H9 (cell line): Measurements from ENCODE around the gene IGFBP3. TPM values are rescaled to one million over a fixed set of nuclear protein-coding genes. Genes with fewer than 3 reads are reported as not detected.

ENCODE experiments used
- DNase-seq: peaks from one replicate; pipeline ENCODE4 v3.0.0-alpha.2; 2017
- H2AFZ ChIP-seq: one replicate; pipeline ENCODE4 v1.6.1; 2013; ENCODE audit warnings: mild to moderate bottlenecking, low read length, control low read depth, moderate library complexity
- H2AK5ac ChIP-seq: 2 replicates; pipeline ENCODE4 v1.6.1; 2013; ENCODE audit warnings: low read length, control low read depth, mixed read lengths; ENCODE audit not compliant: insufficient read length
- H2BK120ac ChIP-seq: one replicate; pipeline ENCODE4 v1.6.1; 2013; ENCODE audit warnings: low read depth, mild to moderate bottlenecking, low read length, control low read depth, inconsistent platforms; ENCODE audit not compliant: poor library complexity, severe bottlenecking
- H2BK12ac ChIP-seq: 2 replicates; pipeline ENCODE4 v1.6.1; 2013; ENCODE audit warnings: low read length, control low read depth, mixed read lengths, low read depth; ENCODE audit not compliant: insufficient read length
- H2BK15ac ChIP-seq: 2 replicates; pipeline ENCODE4 v1.6.1; 2013; ENCODE audit warnings: low read depth, low read length, control low read depth
- H2BK20ac ChIP-seq: one replicate; pipeline ENCODE4 v1.6.1; 2013; ENCODE audit warnings: low read depth, mild to moderate bottlenecking, low read length, control low read depth, inconsistent platforms; ENCODE audit not compliant: poor library complexity, severe bottlenecking
- H2BK5ac ChIP-seq: 2 replicates; pipeline ENCODE4 v1.6.1; 2013; ENCODE audit warnings: low read length, control low read depth, mixed read lengths; ENCODE audit not compliant: insufficient read length
- H3K14ac ChIP-seq: 2 replicates; pipeline ENCODE4 v1.6.1; 2013; ENCODE audit warnings: low read length, control low read depth; ENCODE audit not compliant: insufficient read depth
- H3K18ac ChIP-seq: 2 replicates; pipeline ENCODE4 v1.6.1; 2013; ENCODE audit warnings: low read depth, mild to moderate bottlenecking, mixed read lengths, low read length, control low read depth; ENCODE audit not compliant: insufficient read length
- H3K23ac ChIP-seq: 2 replicates; pipeline ENCODE4 v1.6.1; 2013; ENCODE audit warnings: low read length, control low read depth, mixed read lengths, low read depth; ENCODE audit not compliant: insufficient read length
- H3K23me2 ChIP-seq: 2 replicates; pipeline ENCODE4 v1.6.1; 2013; ENCODE audit warnings: low read depth, mild to moderate bottlenecking, mixed read lengths, low read length, control low read depth; ENCODE audit not compliant: insufficient read length, poor library complexity, severe bottlenecking
- H3K27ac ChIP-seq: 2 replicates; pipeline ENCODE4 v1.5.1; 2013; ENCODE audit warnings: low read length, control low read depth, mixed read lengths, low read depth; ENCODE audit not compliant: insufficient read length
- H3K27me3 ChIP-seq: 2 replicates; pipeline ENCODE4 v1.6.1; 2013; ENCODE audit warnings: low read length, control low read depth, inconsistent platforms; ENCODE audit not compliant: insufficient read depth
- H3K4ac ChIP-seq: 2 replicates; pipeline ENCODE4 v1.6.1; 2013; ENCODE audit warnings: low read depth, mild to moderate bottlenecking, control low read depth, inconsistent platforms, low read length, moderate library complexity
- H3K4me1 ChIP-seq: 2 replicates; pipeline ENCODE4 v1.6.1; 2013; ENCODE audit warnings: low read length, control low read depth, inconsistent platforms; ENCODE audit not compliant: insufficient read depth
- H3K4me2 ChIP-seq: 2 replicates; pipeline ENCODE4 v1.6.1; 2013; ENCODE audit warnings: low read length, control low read depth, mixed read lengths; ENCODE audit not compliant: insufficient read length, insufficient read depth
- H3K56ac ChIP-seq: 2 replicates; pipeline ENCODE4 v1.6.1; 2013; ENCODE audit warnings: low read depth, mild to moderate bottlenecking, mixed read lengths, low read length, control low read depth; ENCODE audit not compliant: insufficient read length
- H3K79me1 ChIP-seq: 2 replicates; pipeline ENCODE4 v1.6.1; 2013; ENCODE audit warnings: low read depth, mild to moderate bottlenecking, moderate library complexity, low read length, control low read depth, inconsistent platforms; ENCODE audit not compliant: insufficient read depth, poor library complexity, severe bottlenecking
- H3K79me2 ChIP-seq: 2 replicates; pipeline ENCODE4 v1.6.1; 2013; ENCODE audit warnings: low read length, control low read depth, inconsistent platforms; ENCODE audit not compliant: insufficient read depth
- H3K9ac ChIP-seq: 2 replicates; pipeline ENCODE4 v1.6.1; 2013; ENCODE audit warnings: low read length, control low read depth, mixed read lengths; ENCODE audit not compliant: insufficient read length; ENCODE audit errors: extremely low read depth
- H3K9me3 ChIP-seq: one replicate; pipeline ENCODE4 v1.6.1; 2013; ENCODE audit warnings: low read depth, low read length, inconsistent platforms; ENCODE audit not compliant: control insufficient read depth
- H3T11ph ChIP-seq: one replicate; pipeline ENCODE4 v1.6.1; 2013; ENCODE audit warnings: mild to moderate bottlenecking, low read length, control low read depth, inconsistent platforms
- H4K20me1 ChIP-seq: one replicate; pipeline ENCODE4 v1.6.1; 2013; ENCODE audit not compliant: control insufficient read depth, insufficient read length, insufficient read depth
- H4K5ac ChIP-seq: 2 replicates; pipeline ENCODE4 v1.6.1; 2013; ENCODE audit warnings: low read depth, mild to moderate bottlenecking, mixed read lengths, low read length, control low read depth; ENCODE audit not compliant: insufficient read length
- H4K8ac ChIP-seq: replicated peaks from 2 replicates; pipeline ENCODE4 v1.6.1; 2013; ENCODE audit warnings: low read length, control low read depth, mixed read lengths, low read depth; ENCODE audit not compliant: insufficient read length
- H4K91ac ChIP-seq: 2 replicates; pipeline ENCODE4 v1.6.1; 2013; ENCODE audit warnings: low read depth, mild to moderate bottlenecking, moderate library complexity, mixed read lengths, low read length, control low read depth; ENCODE audit not compliant: insufficient read length
- H3K27ac Mint-ChIP-seq, 3 experiments: 2 replicates in 2 of 3; 3 replicates in 1 of 3; pipeline ENCODE4 v1.8.0; 2020 to 2021; ENCODE audit warnings: mixed read lengths in 3 of 3, mild to moderate bottlenecking in 1 of 3, moderate library complexity in 1 of 3
- H3K27me3 Mint-ChIP-seq: 2 replicates; pipeline ENCODE4 v1.8.0; 2021; ENCODE audit warnings: low read depth, mild to moderate bottlenecking, moderate library complexity, mixed read lengths
- H3K36me3 Mint-ChIP-seq, 3 experiments: 2 replicates in 2 of 3; 3 replicates in 1 of 3; pipeline ENCODE4 v1.8.0; 2020 to 2021; ENCODE audit warnings: low read depth in 3 of 3, mixed read lengths in 3 of 3; ENCODE audit not compliant: insufficient read depth in 1 of 3
- H3K4me1 Mint-ChIP-seq, 2 experiments: 2 replicates each; pipeline ENCODE4 v1.8.0; 2020; ENCODE audit warnings: mixed read lengths in 2 of 2
- H3K4me3 Mint-ChIP-seq, 2 experiments: 2 replicates in 1 of 2; 3 replicates in 1 of 2; pipeline ENCODE4 v1.8.0; 2020 to 2021; ENCODE audit warnings: mild to moderate bottlenecking in 2 of 2, mixed read lengths in 2 of 2, moderate library complexity in 1 of 2
- H3K9me3 Mint-ChIP-seq, 2 experiments: 2 replicates in 1 of 2; 3 replicates in 1 of 2; pipeline ENCODE4 v1.8.0; 2020; ENCODE audit warnings: mild to moderate bottlenecking in 2 of 2, mixed read lengths in 2 of 2, moderate library complexity in 1 of 2
- WGBS: extraction: QIAGEN DNeasy Blood & Tissue Kit; methylation state at CpG from one replicate; pipeline ENCODE4 v1.1.7; 2013; ENCODE audit warnings: missing lambda C conversion rate, low lambda C conversion rate, mixed read lengths; ENCODE audit not compliant: insufficient read length; ENCODE audit errors: extremely low coverage; 5-methylcytosine and 5-hydroxymethylcytosine counted together
- total RNA-seq: library from RNA; stranded (reverse); gene quantifications from 2 replicates; pipeline ENCODE4 v1.2.1, GENCODE V29; 2021
- TF ChIP-seq, protein P1 (sequence below): fragments of 200-600 bp; sonication (generic); conservative IDR thresholded peaks from 3 replicates; pipeline ENCODE4 v1.8.0; 2021; ENCODE audit warnings: antibody characterized with exemption, mild to moderate bottlenecking

IGFBP3 gene
- total RNA-seq, 1 experiment from 2014 or later = 10.0 TPM

DNA sequence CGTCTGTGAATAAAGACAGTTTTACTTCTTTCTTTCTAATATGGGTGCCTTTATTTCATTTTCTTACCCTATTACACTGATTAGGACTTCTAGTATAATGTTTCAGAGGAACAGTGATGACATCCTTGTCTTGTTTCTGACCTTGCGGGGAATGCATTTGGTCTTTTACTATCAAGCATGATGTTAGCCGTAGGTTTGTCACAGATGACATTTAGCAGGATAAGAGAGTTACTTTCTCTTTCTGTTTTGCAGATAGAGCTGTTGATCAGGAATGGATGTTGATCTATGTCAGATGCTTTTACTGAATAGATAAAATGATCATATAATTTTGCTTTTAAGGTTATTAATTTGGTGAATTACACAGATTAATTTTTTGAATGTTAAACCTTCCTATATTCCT, 6.6 kb upstream of the IGFBP3 start:
- H3K4me1 Mint-ChIP-seq = peaks cover 24 to 27% of the 10 kb centered on the region in 2 experiments
- H3K79me2 ChIP-seq = no peaks in the 10 kb centered on the region
- no peaks in the 10 kb centered on the region for H3K27me3 ChIP-seq
- no peak overlapping the region for H2BK12ac ChIP-seq
- no peak overlapping the region for H3K27ac ChIP-seq
- H3K9me3 Mint-ChIP-seq = peaks cover 2 to 7% of the 10 kb centered on the region in 2 experiments; a peak in 3 of 5 replicates
- no peak for DNase-seq
- H3K56ac ChIP-seq = no peak overlapping the region
- H4K8ac ChIP-seq = no peak overlapping the region
- no peak overlapping the region for H2BK20ac ChIP-seq
- H4K91ac ChIP-seq = no peak overlapping the region
- H4K5ac ChIP-seq = no peak overlapping the region
- H2BK120ac ChIP-seq = no peak overlapping the region
- H2BK5ac ChIP-seq = no peak overlapping the region
- peaks cover 0 to 5% (median 0%) of the 10 kb centered on the region in 3 experiments; a peak in 4 of 7 replicates for H3K36me3 Mint-ChIP-seq
- H2AFZ ChIP-seq = no peak overlapping the region
- no peak overlapping the region for H2AK5ac ChIP-seq
- no peak overlapping the region for H2BK15ac ChIP-seq
- H3K23ac ChIP-seq = no peak overlapping the region
- no peak overlapping the region for H3K27ac Mint-ChIP-seq
- H3K4me3 Mint-ChIP-seq = no peak overlapping the region
- peaks cover 5% of the 10 kb centered on the region; the same call in 1 of the 2 replicates for H3K4me1 ChIP-seq
- no peak overlapping the region for H3K4me2 ChIP-seq
- WGBS = no CpG with 5 or more reads among the region's 3 CpGs
- H3K79me1 ChIP-seq = no peaks in the 10 kb centered on the region
- H3K14ac ChIP-seq = no peak overlapping the region
- peaks cover under 1% of the 10 kb centered on the region for H3K23me2 ChIP-seq
- H3K9ac ChIP-seq = no peak overlapping the region
- H3K4ac ChIP-seq = no peak overlapping the region
- peaks cover 17% of the 10 kb centered on the region for H3K27me3 Mint-ChIP-seq
- H3K18ac ChIP-seq = no peak overlapping the region
- H4K20me1 ChIP-seq = no peaks in the 10 kb centered on the region
- TF ChIP-seq, protein P1, sequence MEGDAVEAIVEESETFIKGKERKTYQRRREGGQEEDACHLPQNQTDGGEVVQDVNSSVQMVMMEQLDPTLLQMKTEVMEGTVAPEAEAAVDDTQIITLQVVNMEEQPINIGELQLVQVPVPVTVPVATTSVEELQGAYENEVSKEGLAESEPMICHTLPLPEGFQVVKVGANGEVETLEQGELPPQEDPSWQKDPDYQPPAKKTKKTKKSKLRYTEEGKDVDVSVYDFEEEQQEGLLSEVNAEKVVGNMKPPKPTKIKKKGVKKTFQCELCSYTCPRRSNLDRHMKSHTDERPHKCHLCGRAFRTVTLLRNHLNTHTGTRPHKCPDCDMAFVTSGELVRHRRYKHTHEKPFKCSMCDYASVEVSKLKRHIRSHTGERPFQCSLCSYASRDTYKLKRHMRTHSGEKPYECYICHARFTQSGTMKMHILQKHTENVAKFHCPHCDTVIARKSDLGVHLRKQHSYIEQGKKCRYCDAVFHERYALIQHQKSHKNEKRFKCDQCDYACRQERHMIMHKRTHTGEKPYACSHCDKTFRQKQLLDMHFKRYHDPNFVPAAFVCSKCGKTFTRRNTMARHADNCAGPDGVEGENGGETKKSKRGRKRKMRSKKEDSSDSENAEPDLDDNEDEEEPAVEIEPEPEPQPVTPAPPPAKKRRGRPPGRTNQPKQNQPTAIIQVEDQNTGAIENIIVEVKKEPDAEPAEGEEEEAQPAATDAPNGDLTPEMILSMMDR = no peak
- no peak overlapping the region for H3T11ph ChIP-seq
- H3K9me3 ChIP-seq = no peaks in the 10 kb centered on the region
